ENCODE results near the gene CFAP61.
"Not testable (repeated sequence)": the region's sequence is repeated elsewhere in the genome, so short reads cannot be mapped to it uniquely, and the experiment has no call there.

CFAP61 gene

GRCh38 chr20:20317621-20318364, 265.5 kb downstream of the CFAP61 start:
- H3K4me3 ChIP-seq (ENCODE audit: low read depth, low read length): no peak overlapping the region

GRCh38 chr20:20318365-20319161, 266.2 kb downstream of the CFAP61 start:
- H3K4me3 ChIP-seq (ENCODE audit: low read depth, low read length): no peak overlapping the region

- H3K4me3 ChIP-seq (ENCODE audit: low read depth, low read length): no peak overlapping the region
These were observed 268.8 kb downstream of the CFAP61 start for GRCh38 chr20:20321134-20321533.

- no peak overlapping the region for H3K4me3 ChIP-seq (ENCODE audit: low read depth, low read length)
These were observed 269.6 kb downstream of the CFAP61 start for GRCh38 chr20:20321917-20322316.

- H3K4me3 ChIP-seq (ENCODE audit: low read depth, low read length): no peak overlapping the region
These were observed 270.6 kb downstream of the CFAP61 start for GRCh38 chr20:20322912-20323311.

GRCh38 chr20:20327746-20328145, 275.4 kb downstream of the CFAP61 start:
- no peak overlapping the region for H3K4me3 ChIP-seq (ENCODE audit: low read depth, low read length)

- no peak overlapping the region for H3K4me3 ChIP-seq (ENCODE audit: low read depth, low read length)
These were observed 277.2 kb downstream of the CFAP61 start for GRCh38 chr20:20329564-20329963.

GRCh38 chr20:20331156-20331555, 278.8 kb downstream of the CFAP61 start:
- H3K4me3 ChIP-seq (ENCODE audit: low read depth, low read length): no peak overlapping the region

GRCh38 chr20:20331817-20332216, 279.5 kb downstream of the CFAP61 start:
- no peak overlapping the region for H3K4me3 ChIP-seq (ENCODE audit: low read depth, low read length)

GRCh38 chr20:20333866-20334265, 281.5 kb downstream of the CFAP61 start:
- H3K4me3 ChIP-seq (ENCODE audit: low read depth, low read length): no peak overlapping the region

- no peak overlapping the region for H3K4me3 ChIP-seq (ENCODE audit: low read depth, low read length)
These were observed 282.2 kb downstream of the CFAP61 start for GRCh38 chr20:20334489-20334888.

- H3K4me3 ChIP-seq (ENCODE audit: low read depth, low read length): no peak overlapping the region
These were observed 285.9 kb downstream of the CFAP61 start for GRCh38 chr20:20338133-20338730.

- no peak overlapping the region for H3K4me3 ChIP-seq (ENCODE audit: low read depth, low read length)
These were observed 288.1 kb downstream of the CFAP61 start for GRCh38 chr20:20340443-20340842.

- H3K4me3 ChIP-seq (ENCODE audit: low read depth, low read length): no peak overlapping the region
These were observed 289.0 kb downstream of the CFAP61 start for GRCh38 chr20:20341371-20341770.

- H3K4me3 ChIP-seq (ENCODE audit: low read depth, low read length): no peak overlapping the region
These were observed 289.7 kb downstream of the CFAP61 start for GRCh38 chr20:20342066-20342465.

- no peak overlapping the region for H3K4me3 ChIP-seq (ENCODE audit: low read depth, low read length)
These were observed 291.6 kb downstream of the CFAP61 start for GRCh38 chr20:20343932-20344331.

GRCh38 chr20:20344476-20344875, 292.1 kb downstream of the CFAP61 start:
- H3K4me3 ChIP-seq (ENCODE audit: low read depth, low read length): no peak overlapping the region

GRCh38 chr20:20353576-20353975, 301.2 kb downstream of the CFAP61 start:
- no peak overlapping the region for H3K4me3 ChIP-seq (ENCODE audit: low read depth, low read length)

- not testable (repeated sequence) for H3K4me3 ChIP-seq (ENCODE audit: low read depth, low read length)
These were observed 303.2 kb downstream of the CFAP61 start for GRCh38 chr20:20355503-20355902.

- no peak overlapping the region for H3K4me3 ChIP-seq (ENCODE audit: low read depth, low read length)
These were observed 306.5 kb downstream of the CFAP61 start for GRCh38 chr20:20358801-20359200.

GRCh38 chr20:20359628-20360027, 307.3 kb downstream of the CFAP61 start:
- no peak overlapping the region for H3K4me3 ChIP-seq (ENCODE audit: low read depth, low read length)

GRCh38 chr20:20360464-20360863, 308.1 kb downstream of the CFAP61 start:
- H3K4me3 ChIP-seq (ENCODE audit: low read depth, low read length): no peak overlapping the region
